ENCODE measurements around the gene SLC13A5. TPM values are rescaled to one million over a fixed set of nuclear protein-coding genes. Genes with fewer than 3 reads are reported as not detected.

SLC13A5 gene
- total RNA-seq, 1 donor from 2014 or later: 0.48 TPM

DNA sequence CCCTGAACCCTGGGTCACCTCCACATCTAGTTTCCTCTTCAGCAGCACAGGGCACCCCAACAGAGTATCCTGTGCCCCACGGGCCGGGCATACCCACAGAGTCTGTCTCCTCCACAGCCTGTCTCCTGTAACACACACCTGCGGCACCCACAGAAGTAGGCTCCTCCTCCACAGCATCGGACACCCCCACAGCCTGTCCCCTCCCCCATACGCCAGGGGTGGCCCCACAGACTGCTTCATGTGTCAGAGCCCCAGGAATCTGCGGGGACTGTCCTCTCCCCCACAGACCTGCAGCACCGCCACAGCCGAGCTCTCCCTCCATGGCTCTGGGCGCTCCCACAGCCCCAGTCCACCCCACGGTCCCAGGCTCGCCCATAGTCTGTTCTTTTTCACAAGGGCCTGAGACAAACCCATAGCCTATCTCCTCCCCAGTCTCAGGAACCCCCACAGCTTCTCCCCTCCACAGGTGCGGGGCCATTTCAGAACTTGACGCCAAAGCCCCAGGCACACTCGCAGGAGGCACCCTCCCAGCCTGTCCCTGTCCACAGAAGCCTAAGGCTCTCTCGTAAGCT is 74.1 kb downstream of the SLC13A5 start:
- DNase-seq (ENCODE audit: low spot score): no peak

DNA sequence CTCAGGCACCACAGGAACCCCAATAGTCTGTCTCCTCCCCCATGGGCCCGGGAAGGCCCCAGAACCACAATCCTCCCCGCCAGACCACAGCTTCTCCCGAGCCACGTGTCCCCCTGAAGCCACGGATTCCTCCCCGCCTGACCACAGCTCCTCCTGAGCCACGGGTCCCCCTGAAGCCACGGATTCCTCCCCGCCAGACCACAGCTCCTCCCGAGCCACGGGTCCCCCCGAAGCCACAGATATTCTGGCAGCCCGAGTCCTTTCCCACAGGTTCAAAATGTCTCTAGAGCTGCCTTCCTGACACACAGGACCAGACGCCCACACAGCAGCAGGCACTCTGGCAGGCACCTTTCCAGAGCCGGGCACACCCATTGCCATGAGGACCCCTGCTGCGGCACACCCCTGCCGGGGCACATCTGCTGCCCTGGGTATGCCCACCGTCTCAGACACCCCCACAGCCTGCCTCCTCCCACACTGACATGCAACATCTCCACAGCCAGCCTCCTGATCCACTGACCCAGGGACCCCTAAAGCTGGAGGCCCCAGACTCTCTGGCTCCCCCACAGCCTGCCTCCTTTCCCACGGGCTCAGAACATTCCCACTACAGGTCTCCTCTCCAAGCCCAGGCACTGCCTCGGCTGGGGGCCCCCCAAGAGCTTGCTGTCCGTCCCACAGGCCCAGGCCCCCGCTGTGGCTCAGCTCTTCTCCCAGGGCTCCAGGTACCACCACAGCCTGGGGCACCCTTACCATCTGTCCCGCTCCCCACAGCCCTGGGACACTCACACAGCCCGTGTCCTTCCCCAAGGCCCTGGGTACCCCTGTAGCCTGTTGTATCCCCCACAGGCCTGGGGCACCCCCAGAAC is 74.9 kb downstream of the SLC13A5 start:
- DNase-seq (ENCODE audit: low spot score): no peak

DNA sequence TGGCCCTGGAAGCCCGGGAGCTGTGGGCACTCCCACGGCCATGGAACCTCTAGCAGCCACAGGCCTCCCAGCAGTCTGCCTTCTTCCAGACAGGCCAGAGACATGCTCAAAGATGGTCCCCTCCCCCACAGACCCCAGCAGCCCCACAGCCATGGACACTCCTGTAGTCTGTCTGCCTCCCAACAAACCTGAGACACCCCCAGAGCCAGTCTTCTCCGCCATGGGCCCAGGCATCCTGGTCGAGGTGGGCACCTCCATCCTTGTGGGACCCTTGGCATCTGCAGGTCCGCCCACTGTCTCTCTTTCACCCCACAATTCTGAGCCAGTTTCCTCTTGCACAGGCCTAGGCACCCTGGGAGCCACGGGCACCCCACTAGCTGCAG is 75.7 kb downstream of the SLC13A5 start:
- no peak for DNase-seq (ENCODE audit: low spot score)

DNA sequence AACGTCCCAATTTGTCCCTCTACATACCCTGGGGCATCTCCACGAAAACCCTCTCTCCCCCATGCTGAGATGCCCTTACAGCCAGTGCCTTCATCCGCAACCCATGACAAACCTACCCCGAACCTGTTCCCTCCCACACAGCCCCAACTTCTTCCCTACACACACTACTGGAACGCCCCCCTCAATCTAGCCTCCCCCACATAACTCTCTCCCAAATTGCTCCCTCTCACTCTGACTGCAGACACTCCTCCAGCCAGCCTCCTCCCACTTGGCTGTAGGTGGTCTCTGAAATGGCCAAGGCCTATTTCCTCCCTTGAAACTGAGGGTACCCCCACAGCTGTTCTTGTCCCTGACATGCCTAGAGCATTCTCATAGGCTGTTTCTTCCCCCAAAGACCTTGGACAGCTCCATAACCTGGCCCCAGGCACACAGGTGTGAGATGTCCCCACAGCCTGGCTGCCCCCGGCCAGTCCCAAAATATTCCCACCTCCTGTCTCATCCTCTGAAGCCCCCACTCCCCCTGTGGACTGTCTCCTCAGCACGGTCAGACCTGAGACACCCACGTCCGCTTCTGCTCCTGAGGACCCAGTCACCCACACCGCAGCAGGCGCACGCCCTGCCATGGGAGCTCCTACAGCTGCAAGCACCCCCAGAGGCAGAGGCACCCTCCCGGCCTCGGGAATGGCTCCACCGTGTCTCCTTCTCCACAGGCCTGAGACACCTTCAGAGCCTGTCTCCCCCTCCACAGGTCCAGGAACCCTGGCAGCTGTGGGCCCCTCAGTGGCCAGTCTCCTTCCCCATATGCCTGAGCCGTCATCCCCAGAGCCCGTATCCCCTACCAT is 76.3 kb downstream of the SLC13A5 start:
- DNase-seq (ENCODE audit: low spot score): no peak

DNA sequence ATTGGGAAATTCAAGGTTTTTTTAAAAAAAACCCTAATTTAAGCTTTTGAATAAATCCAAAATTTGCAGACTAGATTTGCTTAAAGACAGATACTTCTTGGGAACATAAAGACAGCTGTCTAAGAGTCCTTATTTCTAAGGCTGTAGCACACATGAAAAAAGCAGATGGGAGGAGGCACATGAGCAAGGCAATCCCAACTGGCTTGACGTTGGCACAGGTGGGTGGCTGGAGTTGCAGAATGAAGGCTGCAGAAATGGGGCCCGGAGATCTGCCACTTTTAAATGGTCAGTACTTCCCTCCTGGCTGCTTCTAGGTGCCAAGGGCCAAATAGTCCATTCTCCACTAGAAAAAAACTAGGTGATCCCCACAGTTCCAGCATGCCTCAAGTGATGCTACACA is 77.1 kb downstream of the SLC13A5 start:
- DNase-seq (ENCODE audit: low spot score): no peak

Other genes starting within 250 kb of the SLC13A5 start
- 4.8 TPM for gene PITPNM3, start 156.8 kb downstream of the SLC13A5 start, total RNA-seq (ENCODE audit: insufficient read depth, low replicate concordance)
- gene KIAA0753, start 72.7 kb downstream of the SLC13A5 start, total RNA-seq (ENCODE audit: insufficient read depth, low replicate concordance): 9.4 TPM
- 20.7 TPM for gene TXNDC17, start 72.3 kb downstream of the SLC13A5 start, total RNA-seq (ENCODE audit: insufficient read depth, low replicate concordance)
- 3.1 TPM for gene MED31, start 61.8 kb downstream of the SLC13A5 start, total RNA-seq (ENCODE audit: insufficient read depth, low replicate concordance)
- 3.1 TPM for gene C17orf100, start 61.6 kb downstream of the SLC13A5 start, total RNA-seq (ENCODE audit: insufficient read depth, low replicate concordance)
- 19.5 TPM for gene XAF1, start 42.7 kb upstream of the SLC13A5 start, total RNA-seq (ENCODE audit: insufficient read depth, low replicate concordance)
- gene FBXO39, start 62.8 kb upstream of the SLC13A5 start, total RNA-seq (ENCODE audit: insufficient read depth, low replicate concordance): 5.5 TPM
- 0.72 TPM for gene TEKT1, start 118.4 kb upstream of the SLC13A5 start, total RNA-seq (ENCODE audit: insufficient read depth, low replicate concordance)